OCI-LY3 (cell line): Measurements from ENCODE around the gene SRGAP1.

Experiments
- H2AFZ ChIP-seq: fragments of 200-600, 300-600 bp; shearing (Covaris generic); 2 replicates; pipeline ENCODE4 v1.6.0; 2014; ENCODE audit warnings: antibody characterized with exemption, low read depth, low read length
- H3K27ac ChIP-seq: fragments of 200-600, 300-600 bp; sonication (generic); 2 replicates; pipeline ENCODE4 v1.5.1; 2014; ENCODE audit warnings: mild to moderate bottlenecking, low read length, moderate library complexity, mixed read lengths
- H3K27me3 ChIP-seq: fragments of 200-600, 300-600 bp; sonication (generic); 2 replicates; pipeline ENCODE4 v1.6.1; 2014; ENCODE audit warnings: low read depth, low read length, mixed read lengths
- H3K36me3 ChIP-seq: fragments of 200-600, 300-600 bp; sonication (generic); replicated peaks from 2 replicates; pipeline ENCODE3; 2014; ENCODE audit warnings: low read depth, low read length, mixed read lengths
- H3K4me1 ChIP-seq: fragments of 300-600, 200-600 bp; sonication (generic); 2 replicates; pipeline ENCODE4 v1.6.1; 2014; ENCODE audit warnings: low read length, mixed read lengths
- H3K4me2 ChIP-seq: fragments of 200-600, 300-600 bp; sonication (generic); 2 replicates; pipeline ENCODE4 v1.6.1; 2014; ENCODE audit warnings: low read length, mixed read lengths
- H3K4me3 ChIP-seq: fragments of 300-600, 200-600 bp; sonication (generic); 2 replicates; pipeline ENCODE4 v1.5.1; 2014; ENCODE audit warnings: antibody characterized with exemption, mild to moderate bottlenecking, low read length, moderate library complexity
- H3K79me2 ChIP-seq: fragments of 300-600, 200-600 bp; shearing (Covaris generic); 2 replicates; pipeline ENCODE4 v1.6.1; 2014; ENCODE audit warnings: mild to moderate bottlenecking, low read length, mixed read lengths
- H3K9ac ChIP-seq: fragments of 300-600, 200-600 bp; shearing (Covaris generic); 2 replicates; pipeline ENCODE4 v1.6.0; 2014; ENCODE audit warnings: mild to moderate bottlenecking, low read length, moderate library complexity
- H3K9me3 ChIP-seq: fragments of 200-600, 300-600 bp; shearing (Covaris generic); 2 replicates; pipeline ENCODE4 v1.6.1; 2014; ENCODE audit warnings: low read length, mixed read lengths; ENCODE audit not compliant: insufficient read depth
- H4K20me1 ChIP-seq: fragments of 200-600, 300-600 bp; sonication (generic); 2 replicates; pipeline ENCODE4 v1.6.1; 2016; ENCODE audit warnings: low read length, mixed read lengths; ENCODE audit not compliant: insufficient read depth
- CTCF ChIP-seq: fragments of 200-600, 300-600 bp; sonication (generic); IDR thresholded peaks from 2 replicates; pipeline ENCODE4 v1.5.1; 2014; ENCODE audit warnings: antibody characterized with exemption, low read length, low read depth
- EZH2phosphoT487 ChIP-seq: fragments of 200-600 bp; shearing (Covaris generic); IDR thresholded peaks from 2 replicates; pipeline ENCODE4 v1.6.1; 2018; ENCODE audit warnings: antibody characterized with exemption, mixed run types, low read depth

SRGAP1 gene

GRCh38 chr12:63911341-63911740, 66.8 kb downstream of the SRGAP1 start:
- Histone ChIP-seq H3K9ac (no peak overlapping the region), H3K4me2 (no peak overlapping the region), H4K20me1 (no peaks in the 10 kb centered on the region), H3K79me2 (no peaks in the 10 kb centered on the region), H3K27me3 (no peaks in the 10 kb centered on the region), H2AFZ (no peak overlapping the region), H3K4me3 (no peak overlapping the region), H3K36me3 (no peaks in the 10 kb centered on the region), H3K27ac (no peak overlapping the region), H3K4me1 (peaks cover 8% of the 10 kb centered on the region), H3K9me3 (no peaks in the 10 kb centered on the region)
- no peak for TF ChIP-seq CTCF
- TF ChIP-seq EZH2phosphoT487, result no peak

DNA sequence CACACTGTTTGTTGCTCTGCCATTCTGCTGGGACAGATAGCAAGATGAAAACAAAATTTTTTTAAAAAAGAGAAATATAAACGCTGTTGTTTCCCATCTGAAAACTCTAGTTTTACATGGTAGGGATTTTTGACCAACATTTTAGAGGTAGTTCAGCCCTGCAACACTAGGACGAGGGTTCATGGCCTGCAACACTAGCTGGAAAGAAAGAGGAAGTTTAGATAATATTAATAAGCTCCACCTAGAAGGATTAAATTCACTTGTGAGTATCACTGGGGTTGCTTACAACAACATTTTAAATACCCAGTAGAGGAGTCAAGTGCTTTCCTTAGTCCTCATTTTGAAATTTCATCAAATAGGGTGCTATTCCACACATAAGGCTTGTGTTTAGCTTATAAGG, 68.2 kb downstream of the SRGAP1 start:
- no peak overlapping the region for H3K4me3 ChIP-seq
- no peaks in the 10 kb centered on the region for H3K36me3 ChIP-seq
- H4K20me1 ChIP-seq, result no peaks in the 10 kb centered on the region
- H3K4me2 ChIP-seq, result no peak overlapping the region
- H3K9me3 ChIP-seq, result no peaks in the 10 kb centered on the region
- no peak overlapping the region for H2AFZ ChIP-seq
- TF ChIP-seq EZH2phosphoT487, result no peak
- TF ChIP-seq CTCF, result no peak
- H3K27me3 ChIP-seq, result no peaks in the 10 kb centered on the region
- H3K27ac ChIP-seq, result no peak overlapping the region
- no peaks in the 10 kb centered on the region for H3K79me2 ChIP-seq
- H3K4me1 ChIP-seq, result peaks cover 14% of the 10 kb centered on the region
- H3K9ac ChIP-seq, result no peak overlapping the region

DNA sequence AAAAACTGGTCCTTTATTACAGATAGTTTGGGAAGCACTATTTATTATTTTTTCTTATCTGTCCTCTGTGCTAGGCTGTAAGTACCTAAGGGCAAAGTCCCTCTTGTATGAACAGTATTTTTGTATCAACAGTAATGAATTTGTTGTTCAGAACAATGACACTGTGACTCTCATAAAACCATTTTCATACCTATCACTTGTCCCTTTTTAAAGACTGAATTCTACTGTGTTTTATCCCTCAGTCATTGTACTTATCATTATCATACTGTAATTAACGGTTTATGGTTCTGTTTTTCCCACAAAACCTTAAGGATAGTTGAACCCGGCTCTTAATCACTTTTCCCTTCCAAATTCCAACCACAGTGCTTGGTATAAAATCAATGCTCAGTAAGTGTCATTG, 69.4 kb downstream of the SRGAP1 start:
- no peaks in the 10 kb centered on the region for H3K36me3 ChIP-seq
- no peaks in the 10 kb centered on the region for H3K27me3 ChIP-seq
- no peak overlapping the region for H2AFZ ChIP-seq
- H4K20me1 ChIP-seq, result no peaks in the 10 kb centered on the region
- TF ChIP-seq CTCF, result no peak
- TF ChIP-seq EZH2phosphoT487, result no peak
- no peaks in the 10 kb centered on the region for H3K79me2 ChIP-seq
- peaks cover 23% of the 10 kb centered on the region for H3K4me1 ChIP-seq
- H3K4me2 ChIP-seq, result no peak overlapping the region
- no peak overlapping the region for H3K4me3 ChIP-seq
- H3K27ac ChIP-seq, result no peak overlapping the region
- H3K9me3 ChIP-seq, result no peaks in the 10 kb centered on the region
- H3K9ac ChIP-seq, result no peak overlapping the region

DNA sequence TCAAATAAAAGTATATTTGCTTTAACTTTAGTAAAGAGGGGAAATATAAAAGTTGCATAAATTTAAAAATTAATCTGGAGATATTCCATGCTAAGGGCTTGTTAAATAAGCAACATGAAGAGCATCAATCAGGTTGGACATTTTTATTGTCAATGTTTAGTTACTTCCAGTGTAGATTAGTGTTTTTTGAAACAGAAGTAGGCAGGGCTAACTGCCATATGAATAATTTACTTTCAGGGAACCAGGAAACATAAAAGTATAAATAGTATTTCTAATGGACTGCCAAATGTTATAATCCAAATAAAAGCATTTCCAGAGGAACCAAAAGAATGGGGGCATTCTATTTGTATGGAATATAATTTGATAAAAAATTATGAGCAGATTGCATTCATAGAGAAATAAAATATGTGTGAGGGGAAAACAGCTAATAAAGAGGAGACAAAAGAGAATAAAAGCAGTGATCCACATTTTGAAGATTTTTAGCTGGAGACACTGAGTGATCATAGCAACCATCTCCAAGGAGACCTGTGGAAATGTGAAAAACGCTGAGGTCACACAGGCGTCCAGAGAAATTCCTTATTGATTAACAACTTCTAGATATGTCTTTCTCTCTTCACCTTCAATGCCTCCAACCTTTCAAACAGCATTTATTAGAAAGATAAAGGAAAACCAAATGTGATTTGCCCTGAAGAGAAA, 70.8 kb downstream of the SRGAP1 start:
- Histone ChIP-seq H3K9me3 (no peaks in the 10 kb centered on the region), H3K4me3 (no peak overlapping the region), H3K79me2 (no peaks in the 10 kb centered on the region), H3K9ac (no peak overlapping the region), H3K27me3 (no peaks in the 10 kb centered on the region), H3K4me2 (no peak overlapping the region), H3K4me1 (peaks cover 23% of the 10 kb centered on the region), H2AFZ (no peak overlapping the region), H4K20me1 (no peaks in the 10 kb centered on the region), H3K36me3 (no peaks in the 10 kb centered on the region), H3K27ac (no peak overlapping the region)
- TF ChIP-seq CTCF (no peak), EZH2phosphoT487 (no peak)
